NOMO-1 (cell line): Measurements from ENCODE around the gene FOXO4.

Experiments
- DNase-seq, 2 experiments: peaks; one replicate each; lab custom pipeline; 2025; ENCODE audit not compliant: unreplicated experiment in 2 of 2; lab: John Stamatoyannopoulos, UW

Gene FOXO4

DNA sequence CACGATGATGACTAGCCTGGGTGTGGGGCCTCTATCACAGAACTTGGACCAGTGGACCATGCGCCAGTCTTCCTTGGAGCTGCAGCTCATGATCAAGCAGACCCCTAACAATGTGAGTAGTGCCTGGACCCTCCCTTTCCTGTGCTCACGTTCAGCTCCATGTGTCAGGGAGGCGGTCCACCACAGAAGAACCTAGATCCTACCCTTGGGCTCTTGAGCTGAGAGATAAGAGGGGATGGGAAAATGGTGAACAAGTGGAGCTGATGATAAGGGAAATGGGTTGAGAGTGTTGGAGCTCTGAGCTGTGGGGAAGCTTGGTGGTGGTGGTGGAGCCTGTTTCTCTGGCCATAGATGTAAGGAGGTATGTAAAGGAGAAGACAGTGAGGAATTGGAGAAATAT lies 35.9 kb downstream of the FOXO4 start:
- DNase-seq = no peak

DNA sequence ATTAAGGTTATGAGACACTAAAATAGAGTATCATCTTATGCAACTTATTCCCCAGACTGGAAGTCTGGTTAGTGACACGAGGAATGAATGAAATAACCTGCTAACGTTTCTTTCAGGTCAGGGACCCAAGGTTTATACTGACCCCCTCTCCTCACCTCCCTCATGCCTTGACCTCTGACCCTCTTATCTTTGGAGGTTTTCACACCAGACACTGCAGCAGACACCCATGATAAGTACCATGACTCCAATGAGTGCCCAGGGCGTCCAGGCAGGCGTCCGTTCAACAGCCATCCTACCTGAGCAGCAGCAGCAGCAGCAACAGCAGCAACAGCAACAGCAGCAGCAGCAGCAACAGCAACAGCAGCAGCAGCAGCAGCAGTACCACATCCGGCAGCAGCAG lies 44.8 kb downstream of the FOXO4 start:
- no peak for DNase-seq

DNA sequence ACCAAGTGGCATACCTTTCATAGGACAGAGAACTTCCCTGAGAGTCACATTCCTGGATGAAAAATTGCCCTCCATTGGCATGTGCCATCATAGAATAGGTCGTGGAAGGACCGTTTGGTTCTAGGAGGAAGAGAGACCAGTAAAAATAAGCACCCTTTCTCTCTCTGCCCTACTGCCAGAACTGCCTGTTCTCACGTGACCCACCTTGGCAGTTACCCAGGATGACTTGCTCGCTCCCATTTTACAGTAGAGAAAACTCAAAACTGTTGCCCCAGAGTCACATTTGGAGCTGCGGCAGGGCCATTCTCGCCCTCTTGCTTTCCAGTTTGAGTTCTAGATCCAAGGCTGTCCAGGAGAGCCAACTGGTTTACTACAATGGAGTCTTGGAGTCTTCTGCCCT lies 47.9 kb downstream of the FOXO4 start:
- DNase-seq = no peak

DNA sequence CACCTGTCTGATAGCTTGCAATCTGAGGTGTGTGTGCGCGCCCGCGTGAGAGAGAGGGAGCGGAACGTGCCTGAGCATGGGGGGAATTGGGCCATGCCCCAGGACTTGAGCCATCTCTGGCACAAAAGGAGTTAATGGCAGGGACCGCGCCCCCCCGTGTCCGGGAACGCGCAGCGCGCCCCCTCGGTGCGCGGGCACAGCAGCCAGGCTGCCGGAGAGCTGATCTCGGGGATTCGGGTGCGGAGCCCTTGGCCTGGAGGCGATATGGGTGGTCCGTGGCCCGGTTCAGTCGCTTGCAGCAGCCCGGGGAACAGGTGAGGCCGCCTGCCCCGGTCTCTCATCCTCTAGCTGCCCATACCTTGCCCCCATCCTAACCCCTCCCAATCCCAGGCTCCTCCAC lies 49.0 kb downstream of the FOXO4 start, which contains the start of gene NLGN3:
Gene NLGN3 (plus strand): TSS at position 191 of the 400 bp plus-strand sequence. CDS start 2,909 bp downstream, outside the sequence.
- DNase-seq = no peak

DNA sequence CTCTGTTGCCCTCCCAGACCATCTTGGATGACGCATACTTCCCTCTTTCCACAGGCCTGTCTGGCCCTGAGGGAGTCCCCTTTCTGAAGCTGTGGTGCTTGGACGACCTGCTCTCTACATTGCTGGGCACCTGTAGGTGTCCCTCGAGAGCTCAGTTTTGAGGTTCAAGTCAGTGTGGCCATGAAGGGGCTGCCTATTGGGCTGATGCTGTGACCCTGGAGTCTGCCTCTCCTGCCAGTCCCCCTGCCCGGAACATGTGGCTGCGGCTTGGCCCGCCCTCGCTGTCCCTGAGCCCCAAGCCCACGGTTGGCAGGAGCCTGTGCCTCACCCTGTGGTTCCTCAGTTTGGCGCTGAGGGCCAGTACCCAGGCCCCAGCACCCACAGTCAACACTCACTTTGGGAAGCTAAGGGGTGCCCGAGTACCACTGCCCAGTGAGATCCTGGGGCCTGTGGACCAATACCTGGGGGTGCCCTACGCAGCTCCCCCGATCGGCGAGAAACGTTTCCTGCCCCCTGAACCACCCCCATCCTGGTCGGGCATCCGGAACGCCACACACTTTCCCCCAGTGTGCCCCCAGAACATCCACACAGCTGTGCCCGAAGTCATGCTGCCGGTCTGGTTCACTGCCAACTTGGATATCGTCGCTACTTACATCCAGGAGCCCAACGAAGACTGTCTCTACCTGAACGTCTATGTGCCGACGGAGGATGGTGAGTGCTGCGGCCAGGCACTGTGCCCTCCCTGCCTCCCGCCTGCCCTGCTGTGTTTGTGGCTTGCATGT lies 52.0 kb downstream of the FOXO4 start:
- DNase-seq = peak in 1 of 2 experiments; percentile 7

DNA sequence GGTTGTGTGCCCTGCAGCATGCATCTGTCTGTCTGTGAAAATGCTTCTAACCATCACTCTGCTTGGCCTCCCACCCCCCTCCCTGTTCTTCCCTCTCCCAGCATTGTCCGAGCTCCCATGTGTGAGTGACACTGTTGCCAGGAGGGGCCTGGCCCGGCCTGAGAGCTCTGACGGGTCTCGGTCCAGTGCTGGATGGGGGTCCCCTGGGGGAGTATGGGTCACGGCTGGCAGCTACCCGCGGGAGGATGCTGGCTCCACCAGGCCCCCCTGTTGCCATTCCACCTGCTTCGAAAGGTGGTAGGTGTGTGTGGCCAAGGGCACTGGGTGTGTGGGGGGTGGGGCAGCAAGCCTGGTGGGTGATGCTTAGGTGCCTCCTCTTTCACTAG lies 52.6 kb downstream of the FOXO4 start:
- DNase-seq = no peak

DNA sequence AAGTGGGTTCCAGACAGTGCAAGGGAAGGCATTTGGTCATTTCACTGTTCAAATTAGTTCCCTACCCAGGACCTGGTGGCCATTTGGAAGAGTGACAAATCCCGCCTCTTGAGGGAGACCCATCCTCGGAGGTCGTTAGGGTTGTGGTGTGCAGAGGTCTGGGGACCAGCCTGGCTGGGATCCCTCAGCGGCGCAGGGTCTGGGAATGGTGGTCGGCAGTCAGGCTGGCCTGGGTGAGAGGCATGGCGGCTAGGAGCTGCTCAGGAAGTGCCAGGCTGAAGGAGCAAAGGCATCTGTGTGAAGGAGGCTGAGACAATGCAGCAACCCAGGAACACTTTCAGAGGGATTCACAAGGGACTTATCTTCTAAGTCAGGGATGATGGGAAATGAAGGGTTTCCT lies 55.7 kb downstream of the FOXO4 start:
- DNase-seq = no peak
